Dermis lymphatic vessel endothelial cell (primary cell): ENCODE results near the gene SFT2D3. TPM values are rescaled to one million over a fixed set of nuclear protein-coding genes. Genes with fewer than 3 reads are reported as not detected.

Experiments
- total RNA-seq: library from RNA; depleted of rRNA; stranded (reverse); fragments of >200 nt; gene quantifications from 2 replicates; pipeline ENCODE4 v1.2.1, GENCODE V29; 2014

Gene SFT2D3
- 4.8 and 6.2 TPM in 2 replicates for total RNA-seq

GRCh38 chr2:127701193-127701650 lies at the start of gene SFT2D3:
Gene SFT2D3, plus strand, starts transcription at chr2:127701497. Its CDS starts 32 bp downstream, at chr2:127701529.

DNA sequence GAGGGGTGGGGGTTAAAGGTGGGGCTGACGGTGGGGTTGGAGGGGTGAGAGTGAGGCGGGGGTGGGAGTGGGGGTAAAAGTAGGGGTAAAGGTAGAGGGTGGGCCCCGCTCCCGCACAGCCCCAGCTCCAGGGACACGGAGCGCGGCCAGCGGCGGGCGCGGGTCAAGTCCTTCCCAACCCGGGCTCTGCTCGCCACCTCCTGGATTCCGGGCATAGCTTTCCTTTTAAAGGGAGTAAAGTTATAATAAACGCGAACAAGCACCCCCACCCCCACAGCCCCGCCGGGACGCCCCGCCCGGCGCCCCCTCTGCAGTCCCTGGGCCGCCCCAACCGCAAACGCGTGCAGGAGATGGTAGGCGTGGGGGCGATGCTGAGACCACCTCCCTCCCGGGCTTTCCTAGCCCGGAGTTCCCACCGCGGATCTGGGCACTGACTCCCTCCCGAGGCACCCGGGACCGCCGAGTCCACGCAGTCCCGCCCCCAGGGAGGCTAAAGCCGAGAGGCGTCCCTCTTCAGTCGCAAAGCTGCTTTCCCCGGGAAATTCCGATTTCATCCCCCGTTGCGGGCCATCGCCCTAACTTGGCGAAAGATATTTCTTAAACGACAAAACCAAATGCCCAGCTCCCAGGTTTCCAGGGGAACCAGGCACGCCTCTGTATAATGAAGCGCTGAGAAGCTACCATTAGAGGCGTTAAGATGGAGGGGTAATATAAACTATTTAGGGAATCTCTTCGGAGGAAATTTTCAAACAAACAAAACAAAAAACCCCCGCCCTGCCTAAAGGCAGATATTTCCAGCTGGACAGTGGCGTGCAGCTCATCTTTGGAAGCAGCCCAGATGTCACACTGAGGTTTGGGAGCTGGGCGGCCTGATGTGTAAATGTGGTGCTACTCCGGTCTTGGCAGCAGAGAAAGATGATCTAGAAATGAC lies 25.7 kb upstream of the SFT2D3 start, which contains the start of gene LIMS2:
TSS of gene LIMS2 (minus strand) at position 200 of the 931 bp plus-strand sequence. CDS start 506 bp downstream, outside the sequence.

Other genes with a start within 250 kb of the SFT2D3 start
- 27.0 and 32.7 TPM in 2 replicates for gene IWS1, start 175.0 kb upstream of the SFT2D3 start, total RNA-seq
- 0.11 and 0.26 TPM in 2 replicates for gene MYO7B, start 165.8 kb upstream of the SFT2D3 start, total RNA-seq
- gene GPR17, start 55.3 kb upstream of the SFT2D3 start, total RNA-seq = not detected in 2 replicates
- 4.2 and 5.1 TPM in 2 replicates for gene LIMS2, start 26.0 kb upstream of the SFT2D3 start, total RNA-seq
- 24.6 and 29.5 TPM in 2 replicates for gene WDR33, start 109.7 kb downstream of the SFT2D3 start, total RNA-seq
- 21.2 and 25.0 TPM in 2 replicates for gene POLR2D, start 156.7 kb downstream of the SFT2D3 start, total RNA-seq
- gene AMMECR1L, start 184.5 kb downstream of the SFT2D3 start, total RNA-seq = 14.2 and 16.4 TPM in 2 replicates